ENCODE measurements around the gene CARD11. TPM values are rescaled to one million over a fixed set of nuclear protein-coding genes. Genes with fewer than 3 reads are reported as not detected.

Gene CARD11
- total RNA-seq = 1 to 10 TPM in 1 of 2 donors, under 1 TPM in 1; 0.87 to 2.4 TPM

DNA sequence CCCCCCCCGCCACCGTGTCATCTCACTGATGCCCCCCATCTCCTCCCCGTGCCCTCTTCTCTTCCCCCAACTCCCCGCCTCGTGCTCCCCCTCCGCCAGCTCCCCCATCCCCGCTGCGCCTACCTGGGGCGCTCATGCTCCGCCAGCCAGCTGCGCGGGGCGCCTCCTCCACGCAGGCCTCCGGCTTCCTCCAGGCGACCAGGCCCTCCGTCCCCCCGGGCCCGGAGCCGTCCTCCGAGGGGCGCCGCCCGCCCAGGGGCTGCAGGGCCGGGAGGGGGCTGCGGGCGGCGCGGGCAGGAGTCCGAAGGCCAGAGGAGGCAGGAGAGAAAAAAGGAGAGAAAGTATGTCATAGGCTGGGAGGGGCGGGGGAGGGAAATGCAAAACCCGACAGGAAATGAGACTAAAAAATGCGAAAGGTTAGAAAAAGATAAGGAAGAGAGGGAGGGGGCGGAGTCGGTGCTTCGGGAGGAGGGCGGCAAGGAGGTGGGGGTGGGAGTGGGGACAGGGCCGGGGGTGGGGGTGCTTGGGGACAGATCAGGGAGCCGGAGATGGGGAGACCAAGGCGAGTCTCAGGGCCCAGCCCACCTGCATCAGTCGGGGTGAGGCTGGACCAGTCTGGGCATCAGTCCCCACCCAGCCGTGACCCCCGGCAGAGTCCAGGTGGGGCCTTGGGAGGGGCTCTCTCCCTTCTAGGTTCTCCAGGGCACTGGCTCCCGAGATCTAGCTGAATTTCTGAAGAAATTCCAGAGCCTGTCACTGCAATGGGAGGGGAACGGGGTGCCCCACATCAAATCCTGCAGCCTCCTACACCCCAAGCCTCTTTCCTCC lies at the start of gene CARD11:
Gene CARD11, minus strand, starts transcription at position 324 of the 828 bp plus-strand sequence. CDS start 85,361 bp downstream, outside the sequence.
- 13% methylated on average over 44 of the region's 45 CpGs for WGBS
- Histone ChIP-seq H3K9me3 (no peaks in the 10 kb centered on the region), H3K27me3 (replicated peaks; ENCODE audit: insufficient read depth) (peaks cover 3% of the 10 kb centered on the region), H3K36me3 (no peaks in the 10 kb centered on the region), H3K4me3 (peak within 1 kb of the TSS in 1 of 2 donors; percentile 9), H3K4me1 (replicated peaks) (no peaks in the 10 kb centered on the region), H3K27ac (no peak within 1 kb of the TSS)
- DNase-seq (ENCODE audit: low spot score) = no peak
- no peak for TF ChIP-seq POLR2A (IDR thresholded peaks at IDR 0.05)
- TF ChIP-seq POLR2AphosphoS5 (IDR thresholded peaks at IDR 0.05) = no peak
- TF ChIP-seq, protein P1, sequence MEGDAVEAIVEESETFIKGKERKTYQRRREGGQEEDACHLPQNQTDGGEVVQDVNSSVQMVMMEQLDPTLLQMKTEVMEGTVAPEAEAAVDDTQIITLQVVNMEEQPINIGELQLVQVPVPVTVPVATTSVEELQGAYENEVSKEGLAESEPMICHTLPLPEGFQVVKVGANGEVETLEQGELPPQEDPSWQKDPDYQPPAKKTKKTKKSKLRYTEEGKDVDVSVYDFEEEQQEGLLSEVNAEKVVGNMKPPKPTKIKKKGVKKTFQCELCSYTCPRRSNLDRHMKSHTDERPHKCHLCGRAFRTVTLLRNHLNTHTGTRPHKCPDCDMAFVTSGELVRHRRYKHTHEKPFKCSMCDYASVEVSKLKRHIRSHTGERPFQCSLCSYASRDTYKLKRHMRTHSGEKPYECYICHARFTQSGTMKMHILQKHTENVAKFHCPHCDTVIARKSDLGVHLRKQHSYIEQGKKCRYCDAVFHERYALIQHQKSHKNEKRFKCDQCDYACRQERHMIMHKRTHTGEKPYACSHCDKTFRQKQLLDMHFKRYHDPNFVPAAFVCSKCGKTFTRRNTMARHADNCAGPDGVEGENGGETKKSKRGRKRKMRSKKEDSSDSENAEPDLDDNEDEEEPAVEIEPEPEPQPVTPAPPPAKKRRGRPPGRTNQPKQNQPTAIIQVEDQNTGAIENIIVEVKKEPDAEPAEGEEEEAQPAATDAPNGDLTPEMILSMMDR (IDR thresholded peaks at IDR 0.05) = no peak
- intact Hi-C loops (cut with DNase I) = no loop called here

DNA sequence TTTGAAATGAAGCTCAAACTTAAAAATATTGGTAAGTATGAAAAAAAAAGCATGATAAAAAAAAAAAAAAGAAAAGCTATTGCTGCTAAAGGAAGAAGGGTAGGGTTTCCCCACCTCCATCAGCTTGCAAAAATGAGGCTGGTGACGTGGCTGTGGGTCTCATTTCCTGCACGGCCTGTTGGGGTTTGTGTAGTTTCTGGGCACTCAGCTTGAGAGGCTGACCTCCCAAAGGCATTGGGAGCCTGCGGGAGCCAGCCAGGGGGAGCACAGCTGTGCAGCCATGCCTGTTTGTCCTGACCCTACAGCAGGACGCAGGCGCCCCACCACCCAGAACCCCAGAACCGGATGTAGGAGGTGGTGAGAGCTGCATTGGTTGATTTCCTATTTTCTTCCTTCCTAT lies 48.8 kb upstream of the CARD11 start:
- Histone ChIP-seq H3K4me1 (replicated peaks) (no peaks in the 10 kb centered on the region), H3K27me3 (replicated peaks; ENCODE audit: insufficient read depth) (no peaks in the 10 kb centered on the region), H3K4me3 (no peak overlapping the region), H3K27ac (no peak overlapping the region), H3K36me3 (no peaks in the 10 kb centered on the region), H3K9me3 (no peaks in the 10 kb centered on the region)
- 83% methylated on average over 6 of the region's 6 CpGs for WGBS
- no peak for DNase-seq (ENCODE audit: low spot score)
- TF ChIP-seq POLR2A (IDR thresholded peaks at IDR 0.05) (no peak), POLR2AphosphoS5 (IDR thresholded peaks at IDR 0.05) (no peak)
- TF ChIP-seq, protein P1 (IDR thresholded peaks at IDR 0.05) = no peak
- intact Hi-C loops (cut with DNase I) = no loop called here

DNA sequence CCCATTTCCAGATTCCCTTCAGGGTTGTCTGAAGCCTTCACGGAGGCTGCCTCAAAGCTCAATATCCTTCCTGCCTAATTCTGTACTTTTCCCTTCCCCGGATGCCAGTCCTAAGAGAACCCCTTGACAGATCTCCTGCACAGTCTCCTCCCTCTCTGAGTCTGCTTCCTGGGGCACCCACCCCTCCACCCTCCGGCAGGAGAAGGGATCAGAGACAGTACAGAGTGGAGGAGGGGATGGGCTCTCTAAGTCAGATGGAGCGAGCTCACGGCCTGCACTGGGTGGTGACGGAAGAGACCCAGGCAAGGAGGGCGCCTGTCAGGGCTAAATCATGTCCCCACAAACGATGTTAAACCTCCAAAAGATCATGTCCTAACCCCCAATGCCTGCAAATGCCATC lies 48.0 kb upstream of the CARD11 start:
- Histone ChIP-seq H3K27ac (no peak overlapping the region), H3K36me3 (no peaks in the 10 kb centered on the region), H3K9me3 (no peaks in the 10 kb centered on the region), H3K4me3 (no peak overlapping the region), H3K27me3 (replicated peaks; ENCODE audit: insufficient read depth) (no peaks in the 10 kb centered on the region), H3K4me1 (replicated peaks) (no peaks in the 10 kb centered on the region)
- no peak for DNase-seq (ENCODE audit: low spot score)
- intact Hi-C loops (cut with DNase I) = no loop called here
- WGBS = 89% methylated on average over 8 of the region's 8 CpGs
- no peak for TF ChIP-seq POLR2AphosphoS5 (IDR thresholded peaks at IDR 0.05)
- TF ChIP-seq POLR2A (IDR thresholded peaks at IDR 0.05) = no peak

DNA sequence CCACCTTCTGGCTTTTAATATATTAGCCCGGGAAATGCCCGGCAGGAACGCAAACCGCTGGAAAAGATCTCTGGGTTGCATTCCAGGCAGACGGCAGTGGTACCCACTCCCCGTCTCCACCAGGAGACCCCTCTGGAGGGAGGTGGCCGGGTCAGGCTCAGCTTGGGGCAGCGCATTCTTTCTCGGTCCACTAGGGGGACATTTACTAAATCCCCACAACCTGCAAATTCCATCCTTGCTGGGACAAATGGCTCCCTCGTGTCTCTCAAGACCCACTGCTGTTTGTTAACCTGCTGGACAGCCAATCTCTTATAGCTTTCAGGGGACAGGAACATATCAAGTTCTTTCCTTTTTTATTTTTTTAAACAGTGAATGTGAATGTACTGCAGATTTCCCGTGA lies 45.8 kb upstream of the CARD11 start:
- Histone ChIP-seq H3K27ac (no peak overlapping the region), H3K9me3 (no peaks in the 10 kb centered on the region), H3K4me3 (no peak overlapping the region), H3K27me3 (replicated peaks; ENCODE audit: insufficient read depth) (no peaks in the 10 kb centered on the region), H3K36me3 (no peaks in the 10 kb centered on the region), H3K4me1 (replicated peaks) (no peaks in the 10 kb centered on the region)
- intact Hi-C loops (cut with DNase I) = no loop called here
- no peak for DNase-seq (ENCODE audit: low spot score)
- TF ChIP-seq, protein P1 (IDR thresholded peaks at IDR 0.05) = peak in 2 of 4 experiments; percentile 24 to 40
- TF ChIP-seq POLR2A (IDR thresholded peaks at IDR 0.05) = no peak
- 53% methylated on average over 11 of the region's 11 CpGs for WGBS

DNA sequence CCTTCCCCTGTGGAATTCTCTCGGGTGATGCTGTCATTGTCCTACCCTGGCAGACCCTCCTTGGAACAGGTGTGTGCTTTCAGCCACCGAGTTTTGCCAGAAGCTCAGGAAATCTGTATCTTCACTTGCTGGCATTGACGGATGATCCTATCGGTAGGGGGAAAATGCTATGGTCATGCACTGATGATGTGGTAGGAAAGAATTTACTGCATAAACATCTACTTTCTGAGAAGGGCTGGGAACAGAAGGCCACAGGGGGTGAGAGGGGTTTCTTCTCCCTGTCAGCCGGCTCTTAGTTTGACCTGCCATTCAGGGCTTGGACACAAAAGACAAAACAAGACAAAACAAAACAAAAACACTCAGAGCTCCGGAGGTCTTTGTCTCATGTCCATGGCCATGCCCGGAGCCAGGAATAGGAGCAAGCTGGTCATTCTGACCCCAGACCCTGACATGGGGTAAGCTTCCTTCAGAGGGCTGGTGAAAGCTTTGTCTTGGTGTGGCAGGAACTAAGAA lies 43.6 kb upstream of the CARD11 start:
- Histone ChIP-seq H3K4me3 (no peak overlapping the region), H3K27ac (no peak overlapping the region), H3K36me3 (no peaks in the 10 kb centered on the region), H3K4me1 (replicated peaks) (no peaks in the 10 kb centered on the region), H3K27me3 (replicated peaks; ENCODE audit: insufficient read depth) (no peaks in the 10 kb centered on the region), H3K9me3 (no peaks in the 10 kb centered on the region)
- TF ChIP-seq, protein P1 (IDR thresholded peaks at IDR 0.05) = no peak
- TF ChIP-seq POLR2AphosphoS5 (IDR thresholded peaks at IDR 0.05) (no peak), POLR2A (IDR thresholded peaks at IDR 0.05) (no peak)
- DNase-seq (ENCODE audit: low spot score) = no peak
- intact Hi-C loops (cut with DNase I) = no loop called here
- 42% methylated on average over 7 of the region's 7 CpGs for WGBS
